ENCODE results near the gene INPP5A.

The INPP5A gene

DNA sequence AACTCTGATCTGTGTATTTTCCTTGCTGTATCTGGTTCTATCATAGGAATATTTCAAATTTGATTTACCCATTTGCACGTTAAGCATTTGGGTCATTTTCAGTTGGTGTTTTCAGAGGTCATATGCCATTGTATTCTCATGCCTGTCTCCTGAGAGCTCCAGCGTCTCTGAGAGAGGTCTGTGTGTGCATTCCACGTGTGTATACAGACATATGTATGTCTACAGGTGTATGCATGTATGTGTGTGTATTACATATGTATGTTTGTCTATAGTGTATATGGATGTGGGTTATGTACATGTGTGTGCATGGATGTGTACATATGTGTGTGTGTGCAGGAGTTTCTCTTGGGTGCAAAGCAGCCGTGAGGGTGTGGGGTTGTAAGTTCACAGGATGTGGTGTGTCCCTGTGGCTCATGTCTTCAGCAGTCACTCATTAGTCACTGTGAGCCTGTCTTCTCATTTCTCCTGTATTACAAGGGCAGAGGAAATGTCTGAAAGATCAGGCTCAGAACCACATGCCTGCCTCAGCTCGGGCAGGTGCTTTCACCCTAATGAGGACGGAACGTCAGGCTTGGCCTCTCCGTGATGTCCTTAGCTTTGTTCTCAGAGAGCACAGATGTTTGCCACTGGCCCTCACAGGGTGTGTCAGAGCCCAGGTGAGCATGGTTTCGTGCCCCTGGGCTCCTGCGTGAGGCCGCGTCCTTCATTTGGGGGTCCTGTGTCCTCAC is 146.7 kb downstream of the INPP5A start:
- no peak for DNase-seq

- DNase-seq = no peak
Observed at GRCh38 chr10:132685101-132685891, 147.7 kb downstream of the INPP5A start.

DNA sequence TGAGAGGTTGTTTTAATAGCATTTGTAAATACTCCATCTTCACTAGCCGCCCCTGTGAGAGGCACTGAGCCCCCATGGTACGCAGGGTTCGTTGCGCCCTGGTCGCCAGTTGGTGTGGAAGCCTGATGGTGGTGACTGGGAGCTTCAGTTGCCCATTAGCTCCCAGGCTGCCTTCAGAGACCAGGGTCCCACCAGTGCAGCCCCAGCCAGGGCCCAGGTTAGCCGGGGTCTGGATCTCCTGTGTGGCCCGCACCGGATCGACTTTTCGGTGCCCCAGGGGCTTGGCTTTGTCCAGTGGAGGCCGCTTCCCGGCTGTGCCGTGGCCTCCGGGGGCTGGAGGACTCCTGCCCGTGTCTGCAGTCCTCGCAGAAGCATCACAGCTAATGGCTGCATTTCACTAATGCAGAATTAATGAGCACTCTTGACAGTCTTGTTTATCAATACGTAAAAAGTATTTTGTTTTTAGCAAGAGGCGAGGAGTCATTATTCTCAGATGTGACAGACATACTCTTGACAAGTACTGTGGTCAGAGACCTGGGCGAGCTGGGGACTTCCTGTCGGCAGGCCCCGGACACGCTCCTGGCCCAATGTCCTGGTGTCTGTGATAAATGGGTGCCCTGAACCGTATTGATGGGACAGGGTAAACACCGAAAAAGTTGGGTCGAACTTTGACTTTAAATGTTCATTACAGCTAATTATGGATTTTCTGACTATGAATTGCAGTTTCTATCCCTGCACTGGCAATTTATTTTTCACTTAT is 148.5 kb downstream of the INPP5A start:
- DNase-seq = no peak

- DNase-seq = no peak
Observed at GRCh38 chr10:132687181-132687892, 149.8 kb downstream of the INPP5A start.

GRCh38 chr10:132687893-132688579 is 150.4 kb downstream of the INPP5A start:
- no peak for DNase-seq

- no peak for DNase-seq
Observed at GRCh38 chr10:132688580-132689420, 151.2 kb downstream of the INPP5A start.

- DNase-seq = no peak
Observed at GRCh38 chr10:132689721-132690360, 152.3 kb downstream of the INPP5A start.

GRCh38 chr10:132690401-132690800 is 152.8 kb downstream of the INPP5A start:
- no peak for DNase-seq

DNA sequence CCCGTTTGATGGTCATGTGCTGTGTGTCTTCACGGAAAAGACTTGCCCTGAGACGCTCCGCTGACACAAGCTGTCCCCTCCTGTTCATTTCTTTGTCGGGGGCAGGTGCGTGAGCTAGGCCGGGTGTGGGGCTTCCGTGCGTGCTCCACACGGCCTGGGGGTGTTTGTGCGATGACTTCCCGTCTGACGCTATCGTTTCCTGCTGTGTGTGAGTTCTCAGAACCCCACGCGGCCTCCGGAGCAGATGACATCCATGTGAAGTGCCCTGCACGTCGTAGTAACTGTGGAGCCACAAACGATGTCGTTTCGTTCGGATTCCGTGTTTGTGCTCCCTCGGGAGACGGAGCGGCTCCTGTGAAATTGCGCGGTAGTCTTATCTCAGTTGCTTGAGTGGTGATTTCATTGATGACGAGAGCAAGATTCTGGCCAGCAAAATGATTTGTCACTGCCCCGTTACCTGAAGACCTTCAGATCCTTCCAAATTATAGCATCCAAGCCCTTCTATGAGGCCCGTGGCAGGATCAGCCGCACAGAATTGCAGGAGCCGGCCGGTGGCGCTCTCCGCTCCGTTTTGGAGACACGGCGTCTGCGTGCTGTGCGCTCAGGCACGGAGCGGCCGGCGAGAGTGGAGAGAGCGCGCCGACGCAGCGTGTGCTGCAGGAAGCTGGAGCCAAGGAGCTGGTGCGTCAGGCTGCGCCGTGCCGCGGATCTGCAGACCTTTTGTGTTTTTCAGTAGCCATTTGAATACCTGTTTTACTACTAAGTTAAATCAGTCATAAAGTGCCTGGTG is 153.4 kb downstream of the INPP5A start:
- DNase-seq = no peak

DNA sequence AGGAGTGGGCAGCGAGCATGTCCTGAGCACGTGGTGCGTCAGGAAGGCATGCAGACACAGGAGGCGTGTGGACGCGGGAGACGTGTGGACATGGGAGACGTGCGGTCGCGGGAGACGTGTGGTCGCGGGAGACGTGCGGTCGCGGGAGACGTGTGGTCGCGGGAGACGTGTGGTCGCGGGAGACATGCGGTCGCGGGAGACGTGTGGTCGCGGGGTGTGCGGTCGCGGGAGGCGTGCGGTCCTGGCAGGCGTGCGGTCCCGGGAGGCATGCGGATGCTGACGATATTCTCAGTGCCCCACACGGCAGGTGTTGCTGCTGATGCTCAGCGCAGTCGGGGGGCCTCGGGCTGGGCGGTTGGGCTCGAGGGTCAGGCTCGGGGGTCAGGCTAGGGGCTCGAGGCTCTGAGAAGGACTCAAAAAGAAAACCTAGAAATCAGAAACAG is 154.1 kb downstream of the INPP5A start:
- DNase-seq = no peak

GRCh38 chr10:132692311-132692710 is 154.7 kb downstream of the INPP5A start:
- no peak for DNase-seq

GRCh38 chr10:132693676-132694075 is 156.1 kb downstream of the INPP5A start:
- no peak for DNase-seq

- DNase-seq = no peak
Observed at GRCh38 chr10:132696204-132696603, 158.6 kb downstream of the INPP5A start.

- DNase-seq = no peak
Observed at GRCh38 chr10:132696728-132697577, 159.4 kb downstream of the INPP5A start.

DNA sequence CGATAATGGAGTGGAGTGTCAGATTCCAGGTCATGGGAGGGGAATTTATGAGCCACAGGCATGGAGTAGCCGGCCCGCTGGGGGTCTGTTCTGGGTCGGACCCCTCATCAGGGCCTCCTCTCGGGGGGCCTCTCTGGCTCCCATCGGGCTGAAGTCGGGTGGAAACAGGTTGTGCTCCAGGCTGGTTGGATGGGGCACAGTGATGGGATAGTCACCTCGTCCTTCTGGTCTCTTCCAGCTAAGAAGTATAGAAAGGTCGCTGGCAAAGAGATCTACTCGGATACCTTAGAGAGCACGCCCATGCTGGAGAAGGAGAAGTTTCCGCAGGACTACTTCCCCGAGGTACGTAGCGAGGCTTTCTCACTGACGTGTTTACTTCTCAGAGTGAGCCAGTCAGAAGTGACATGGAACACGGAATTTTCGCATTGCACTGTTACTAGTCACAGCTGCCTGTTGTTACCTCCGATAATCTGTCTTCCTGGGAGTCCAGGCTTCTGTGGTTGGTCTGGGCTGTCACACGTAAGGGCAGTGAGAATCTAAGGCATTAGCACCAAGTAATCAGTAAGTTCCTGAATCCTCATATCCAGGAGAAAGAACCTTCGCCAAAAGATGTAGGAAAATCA is 160.1 kb downstream of the INPP5A start:
- DNase-seq = no peak

- no peak for DNase-seq
Observed at GRCh38 chr10:132698211-132698751, 160.7 kb downstream of the INPP5A start.

DNA sequence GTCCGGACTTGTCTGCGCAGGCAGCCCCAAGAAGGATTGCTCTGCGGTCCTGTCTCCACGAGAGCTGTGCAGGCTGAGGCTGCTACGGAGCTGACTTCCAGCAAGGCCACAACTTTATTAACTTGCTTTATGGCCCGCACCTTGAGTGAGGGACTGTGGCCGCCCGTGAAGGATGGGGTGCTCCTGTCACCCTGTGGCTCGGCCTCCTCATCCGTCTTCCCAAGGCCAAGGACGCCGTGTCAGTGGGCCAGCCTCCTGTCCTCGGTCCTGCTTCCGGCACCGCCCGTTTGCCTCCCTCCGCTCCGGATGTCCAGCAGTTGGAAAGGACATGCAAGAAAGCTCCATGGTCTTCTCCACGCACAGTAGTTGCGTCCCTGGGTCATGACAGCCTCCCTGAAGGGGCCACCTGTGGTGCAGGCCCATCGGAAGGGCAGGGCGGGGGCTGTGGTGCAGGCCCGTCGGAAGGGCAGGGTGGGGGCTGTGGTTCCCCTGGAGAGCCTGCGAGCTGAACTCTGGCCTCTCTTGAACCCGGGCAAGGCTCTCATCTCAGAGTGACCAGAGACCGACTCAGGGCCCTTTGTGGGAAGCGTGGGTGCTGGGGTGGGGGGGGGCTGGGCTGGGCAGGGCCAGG is 161.3 kb downstream of the INPP5A start:
- DNase-seq = no peak
